NOMO-1 treated with dmso at 0.1 percent for 144 hours (cell line): ENCODE data around the gene LENG8.

Experiments used
- DNase-seq: peaks from one replicate; lab custom pipeline; 2025; ENCODE audit not compliant: unreplicated experiment; lab: John Stamatoyannopoulos, UW

LENG8 gene

DNA sequence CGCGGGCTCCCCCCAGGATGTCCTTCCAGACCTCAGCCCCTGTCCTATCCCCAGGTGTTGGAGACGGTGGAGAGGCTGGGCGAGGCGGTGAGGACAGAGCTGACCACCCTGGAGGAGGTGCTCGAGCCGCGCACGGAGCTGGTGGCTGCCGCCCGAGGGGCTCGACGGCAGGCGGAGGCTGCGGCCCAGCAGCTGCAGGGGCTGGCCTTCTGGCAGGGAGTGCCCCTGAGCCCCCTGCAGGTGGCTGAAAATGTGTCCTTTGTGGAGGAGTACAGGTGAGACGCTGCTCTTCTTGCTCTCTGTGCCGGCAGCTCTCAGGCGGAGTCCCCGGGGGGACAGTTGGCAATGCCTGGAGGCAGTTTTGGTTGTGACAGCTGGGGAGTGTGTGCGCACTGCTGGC lies 26.9 kb upstream of the LENG8 start:
- no peak for DNase-seq

DNA sequence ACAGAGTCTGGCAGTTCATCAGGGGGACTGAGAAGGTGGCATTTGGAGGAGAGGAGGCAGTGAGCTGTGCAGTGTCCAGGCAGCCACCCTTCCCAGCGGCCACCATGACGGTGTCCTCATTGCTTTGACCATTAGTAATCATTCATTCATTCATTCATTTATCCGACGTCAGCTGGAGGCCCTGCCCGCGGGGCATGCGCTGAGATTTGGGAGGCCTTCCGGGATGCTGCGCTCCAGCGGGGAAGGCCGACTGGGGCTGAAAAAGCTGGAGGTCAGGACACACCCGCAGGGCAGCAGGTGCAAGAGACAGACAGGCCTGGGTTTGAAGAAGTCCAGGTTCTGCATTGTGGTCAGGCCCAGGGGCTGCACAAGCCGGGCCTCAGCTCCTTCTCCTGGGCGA lies 24.8 kb upstream of the LENG8 start:
- DNase-seq = no peak

DNA sequence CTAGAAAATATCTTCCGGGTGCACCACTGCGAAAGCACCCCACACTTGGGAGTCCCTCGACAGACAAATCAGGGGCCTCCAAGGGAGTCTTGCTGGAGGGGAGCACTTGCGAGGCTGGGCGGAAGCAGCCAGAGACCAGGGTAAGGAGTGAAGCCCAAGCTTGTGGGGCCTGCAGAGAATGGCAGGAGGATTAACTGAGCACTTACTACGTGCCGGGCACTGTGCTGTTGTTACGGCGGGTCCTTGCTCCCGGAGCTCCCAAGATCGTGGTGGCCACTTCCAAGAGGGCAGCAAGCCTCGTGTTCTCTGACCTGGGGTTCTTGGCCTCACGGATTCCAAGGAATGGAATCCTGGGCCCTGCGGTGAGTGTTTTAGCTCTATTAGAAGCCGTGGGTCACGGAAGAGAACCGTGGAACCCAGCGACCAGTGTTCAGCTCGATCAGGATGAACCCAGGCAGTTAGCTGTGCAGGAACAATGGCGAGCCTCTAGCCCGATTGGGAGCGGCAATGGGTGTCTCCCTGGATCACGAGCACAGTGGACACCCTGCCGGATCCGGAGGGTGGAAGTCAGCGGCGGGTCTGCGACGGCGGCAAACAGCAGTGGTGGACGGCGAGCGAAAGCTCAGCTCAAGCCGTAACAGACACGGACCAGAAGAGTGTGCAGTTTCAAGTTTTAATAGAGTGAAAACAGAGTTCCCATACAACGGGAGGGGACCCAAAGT lies 24.2 kb upstream of the LENG8 start:
- no peak for DNase-seq

DNA sequence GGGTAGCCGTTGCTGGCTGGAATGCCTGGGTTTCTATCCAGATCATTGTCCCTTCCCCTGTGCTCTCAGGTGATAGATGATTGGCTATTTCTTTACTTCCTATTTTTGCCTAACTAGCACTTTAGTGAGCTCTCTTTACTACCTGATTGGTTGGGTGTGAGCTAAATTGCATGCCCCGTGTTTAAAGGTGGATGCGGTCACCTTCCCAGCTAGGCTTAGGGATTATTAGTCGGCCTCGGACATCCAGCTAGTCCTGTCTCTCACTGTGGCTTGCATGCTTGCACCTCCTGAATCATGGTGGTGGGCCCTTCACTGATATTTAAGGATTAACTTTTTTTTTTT lies 23.6 kb upstream of the LENG8 start:
- DNase-seq = no peak

DNA sequence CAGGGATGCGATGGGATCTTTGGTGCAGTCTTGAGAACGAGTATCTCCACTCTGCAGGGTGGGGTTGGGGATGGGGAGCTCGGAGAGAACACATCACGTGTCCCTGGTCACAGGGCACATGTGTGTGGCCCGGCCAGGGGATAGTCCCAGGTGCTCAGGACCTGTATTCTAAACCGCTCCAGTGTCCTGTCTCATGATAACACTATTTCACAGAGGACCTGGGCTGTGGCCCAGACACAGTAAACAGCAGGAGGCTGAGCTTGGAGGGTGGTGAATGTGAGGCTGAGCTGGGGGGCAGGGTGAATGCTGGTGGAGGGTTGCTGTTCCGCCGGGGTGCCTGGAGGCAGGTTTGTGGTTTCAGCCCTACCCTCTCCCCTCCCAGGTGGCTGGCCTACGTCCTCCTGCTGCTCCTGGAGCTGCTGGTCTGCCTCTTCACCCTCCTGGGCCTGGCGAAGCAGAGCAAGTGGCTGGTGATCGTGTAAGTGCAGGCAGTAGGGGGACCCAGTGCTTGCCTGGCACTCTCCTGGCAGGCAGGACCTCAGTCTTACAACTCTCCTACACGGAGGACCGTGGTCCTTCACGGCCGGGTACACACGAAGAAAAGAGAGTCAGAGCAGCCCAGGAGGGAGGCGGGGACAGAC lies 22.6 kb upstream of the LENG8 start:
- no peak for DNase-seq

DNA sequence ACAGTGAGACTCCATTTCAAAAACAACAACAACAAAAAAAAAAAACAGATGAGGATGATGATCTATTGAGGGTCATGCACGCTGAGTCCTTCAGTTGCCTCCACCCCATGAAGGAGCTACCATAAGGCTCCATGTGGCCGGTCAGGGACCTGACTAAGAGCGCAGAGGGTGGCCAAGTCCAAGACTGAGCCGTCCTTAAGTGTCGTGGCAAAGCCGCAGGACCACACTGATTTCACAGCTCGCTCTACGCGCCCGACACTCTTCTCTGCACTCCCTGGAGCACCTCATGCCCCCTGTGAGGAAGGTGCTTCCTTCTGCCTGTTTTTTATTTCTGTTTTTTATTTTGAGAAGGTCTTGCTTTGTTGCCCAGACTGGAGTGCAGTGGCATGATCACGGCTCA lies 21.4 kb upstream of the LENG8 start:
- no peak for DNase-seq

DNA sequence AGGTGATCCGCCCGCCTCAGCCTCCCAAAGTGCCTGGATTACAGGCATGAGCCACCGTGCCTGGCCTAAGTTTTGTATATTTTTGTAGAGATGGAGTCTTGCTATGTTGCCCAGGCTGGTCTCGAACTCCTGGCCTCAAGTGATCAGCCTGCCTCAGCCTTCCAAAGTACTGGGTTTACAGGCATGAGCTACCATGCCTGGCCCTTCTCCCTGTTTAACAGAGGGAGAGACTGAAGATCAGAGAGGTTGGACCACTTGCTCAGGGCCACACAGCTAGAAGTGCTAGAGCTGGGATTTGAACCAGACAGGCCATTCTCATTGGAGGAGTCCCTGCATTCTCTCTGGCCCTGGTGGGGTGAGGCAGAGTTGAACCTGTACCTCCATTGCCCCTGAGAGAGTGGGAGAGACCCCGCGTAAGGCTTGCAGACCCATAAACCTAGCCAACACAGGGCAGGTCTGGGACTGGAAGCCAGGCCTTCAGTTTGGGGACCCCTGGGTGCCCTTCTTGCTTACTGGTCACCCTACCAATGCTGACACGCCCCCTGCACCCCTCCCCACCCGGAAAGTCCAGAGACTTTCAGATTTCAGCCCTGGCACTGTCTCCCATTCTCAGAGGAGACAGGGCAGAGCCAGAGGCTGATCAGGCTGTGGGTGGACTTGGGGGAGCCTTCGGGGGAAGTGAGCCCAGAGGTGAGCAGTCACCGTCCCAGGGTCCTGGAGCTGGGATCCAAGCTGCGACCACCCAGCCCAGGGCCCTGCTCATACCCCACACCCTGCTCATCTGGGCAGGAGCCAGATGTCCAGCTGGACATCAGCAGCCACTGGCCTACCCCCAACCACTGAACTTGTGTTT lies 20.4 kb upstream of the LENG8 start:
- no peak for DNase-seq

DNA sequence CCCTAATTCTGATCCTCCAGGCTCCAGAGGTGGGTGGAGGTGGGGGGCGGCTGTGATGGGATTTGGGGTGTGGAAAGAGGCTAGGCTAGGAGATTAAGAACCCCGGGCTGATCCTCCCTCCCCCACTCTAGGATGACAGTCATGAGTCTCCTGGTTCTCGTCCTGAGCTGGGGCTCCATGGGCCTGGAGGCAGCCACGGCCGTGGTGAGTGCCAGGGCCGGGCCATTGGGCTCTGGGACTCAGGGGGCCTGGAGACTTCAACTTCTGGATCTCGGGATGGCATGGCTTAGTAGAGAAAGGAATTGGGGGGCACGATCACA lies 19.9 kb upstream of the LENG8 start:
- no peak for DNase-seq

DNA sequence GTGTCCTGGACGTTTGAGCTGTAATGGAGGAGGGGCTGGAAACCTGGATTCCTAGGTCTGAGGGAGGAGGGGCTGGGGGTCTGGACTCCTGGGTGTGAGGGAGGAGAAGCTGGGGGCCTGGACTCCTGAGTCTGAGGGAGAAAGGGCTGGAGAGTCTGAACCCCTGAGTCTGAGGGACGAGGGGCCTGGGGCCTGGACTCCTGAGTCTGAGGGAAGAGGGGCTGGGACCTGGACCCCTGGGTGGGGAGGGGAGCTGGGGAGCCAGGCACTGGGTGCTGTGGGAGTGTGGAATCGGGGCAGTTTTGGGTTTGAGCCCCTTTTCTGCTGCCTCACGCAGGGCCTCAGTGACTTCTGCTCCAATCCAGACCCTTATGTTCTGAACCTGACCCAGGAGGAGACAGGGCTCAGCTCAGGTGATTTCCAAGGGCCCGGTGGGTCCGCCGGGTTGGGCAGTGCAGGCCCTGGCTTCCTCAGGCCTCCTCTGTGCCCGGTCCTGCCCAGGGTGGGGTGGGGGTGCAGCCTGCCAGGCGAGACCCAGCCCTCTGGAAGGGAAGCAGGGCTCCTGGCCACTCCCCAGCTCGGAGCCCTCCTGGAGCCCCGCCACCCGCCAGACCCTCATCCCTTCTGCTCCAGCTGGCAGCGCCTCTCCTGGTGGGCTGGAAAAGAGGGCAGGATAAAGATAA lies 19.3 kb upstream of the LENG8 start:
- no peak for DNase-seq

DNA sequence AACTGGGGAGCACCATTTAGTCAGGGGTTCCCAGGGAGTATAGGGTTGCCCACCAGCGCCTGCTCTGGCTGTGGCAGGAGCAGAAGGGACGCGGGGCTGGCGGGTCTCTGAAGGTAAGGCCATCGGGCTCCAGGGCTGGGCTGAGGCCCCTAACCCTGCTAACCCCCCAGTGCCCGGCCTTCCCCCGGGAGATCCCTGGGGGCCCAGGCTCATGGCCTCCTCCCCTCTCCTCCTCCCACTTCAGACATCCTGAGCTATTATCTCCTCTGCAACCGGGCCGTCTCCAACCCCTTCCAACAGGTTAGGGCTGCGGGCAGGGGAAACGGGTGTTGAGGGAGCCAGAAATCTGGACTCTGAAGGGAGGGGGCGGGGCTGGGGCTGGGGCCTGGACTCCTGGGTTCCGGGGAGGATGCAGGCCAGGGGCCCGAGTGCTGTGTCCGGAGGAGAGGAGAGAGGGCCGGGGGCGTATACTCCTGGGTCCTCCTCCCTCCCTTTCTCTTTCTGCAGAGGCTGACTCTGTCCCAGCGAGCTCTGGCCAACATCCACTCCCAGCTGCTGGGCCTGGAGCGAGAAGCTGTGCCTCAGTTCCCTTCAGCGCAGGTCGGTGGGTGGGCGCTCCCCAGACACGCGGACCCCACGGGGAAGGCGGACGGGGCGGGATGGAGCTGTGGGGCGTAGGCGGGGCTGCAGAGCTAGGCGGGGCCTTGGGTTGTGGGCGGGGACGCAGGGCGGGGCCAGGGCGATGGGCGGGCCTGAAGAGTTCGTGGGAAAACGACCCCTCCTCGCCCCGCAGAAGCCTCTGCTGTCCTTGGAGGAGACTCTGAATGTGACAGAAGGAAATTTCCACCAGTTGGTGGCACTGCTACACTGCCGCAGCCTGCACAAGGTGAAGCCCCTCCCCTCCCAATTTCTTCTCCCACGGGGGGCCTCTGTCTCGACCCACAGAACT lies 18.4 kb upstream of the LENG8 start:
- DNase-seq = no peak

DNA sequence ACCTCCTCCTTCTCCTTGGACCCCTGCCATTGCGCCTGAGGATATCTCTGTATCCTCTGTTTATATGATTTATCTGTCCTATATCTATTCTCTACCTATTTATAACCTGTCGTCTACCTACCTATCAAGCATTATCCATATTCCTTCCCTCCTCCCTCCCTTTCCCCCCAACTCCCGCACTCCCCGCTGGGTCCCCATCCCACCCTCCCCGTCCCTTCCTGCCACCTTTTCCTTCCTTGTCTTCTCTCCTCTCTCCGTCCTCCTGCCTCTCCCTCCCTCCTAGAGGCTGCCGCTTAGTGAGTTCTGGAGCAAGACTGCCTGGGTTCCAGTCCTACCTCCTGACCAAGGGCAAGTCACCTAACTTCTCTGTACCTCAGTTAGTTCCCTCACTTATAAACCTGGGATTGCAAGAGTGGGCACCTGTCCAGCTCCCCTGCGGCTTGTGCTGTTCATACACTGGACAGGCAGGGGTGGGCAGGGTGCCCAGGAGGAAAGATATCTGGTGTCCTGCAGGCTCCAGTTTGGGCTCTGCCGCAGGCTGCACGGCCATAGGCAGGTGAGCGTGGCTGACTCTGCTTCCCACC lies 17.7 kb upstream of the LENG8 start:
- DNase-seq = no peak

DNA sequence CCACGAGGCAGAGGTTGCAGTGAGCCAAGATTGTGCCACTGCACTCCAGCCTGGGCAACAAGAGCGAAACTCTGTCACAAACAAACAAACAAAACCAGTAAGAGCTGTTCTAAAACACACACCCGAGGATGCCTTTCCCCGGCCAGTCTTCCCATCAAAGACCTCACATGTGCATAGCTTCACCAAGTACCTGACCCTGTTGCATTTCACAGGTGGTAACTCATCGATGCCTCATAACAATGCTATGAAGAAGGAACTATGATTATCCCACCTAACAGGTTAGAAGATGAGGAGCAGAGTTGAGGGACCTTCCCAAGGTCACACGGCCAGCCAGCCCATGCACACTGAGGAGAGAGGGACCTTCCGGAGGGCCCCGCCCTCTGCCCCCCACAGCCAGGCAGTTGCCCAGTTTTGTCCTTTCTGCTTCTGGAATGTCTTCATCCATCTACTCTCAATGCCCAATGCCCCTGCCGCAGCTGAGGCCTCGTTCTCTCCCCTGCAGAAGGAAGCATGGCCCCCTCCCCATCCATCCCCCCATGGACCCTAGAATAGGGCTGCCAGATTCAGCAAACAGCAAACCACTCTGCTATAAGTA lies 16.8 kb upstream of the LENG8 start:
- no peak for DNase-seq

DNA sequence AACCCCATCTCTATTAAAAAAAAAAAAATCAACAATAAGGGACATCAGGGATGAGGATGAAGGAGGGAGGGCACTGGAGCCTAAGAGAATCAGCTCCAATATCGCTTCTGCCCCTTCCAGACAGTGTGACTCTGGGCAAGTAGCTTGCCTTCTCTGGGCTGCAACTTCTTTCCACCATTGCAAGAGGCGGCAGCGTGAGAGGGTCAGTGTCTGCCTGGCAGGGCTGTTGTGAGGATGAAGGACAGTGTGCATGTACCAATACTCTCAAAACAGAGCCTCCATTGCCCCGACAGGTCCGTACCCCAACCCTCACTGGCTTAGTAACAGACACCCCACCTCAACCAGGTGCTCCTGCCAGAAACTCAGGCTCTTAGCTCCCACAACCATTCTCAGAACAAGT lies 15.3 kb upstream of the LENG8 start:
- no peak for DNase-seq

DNA sequence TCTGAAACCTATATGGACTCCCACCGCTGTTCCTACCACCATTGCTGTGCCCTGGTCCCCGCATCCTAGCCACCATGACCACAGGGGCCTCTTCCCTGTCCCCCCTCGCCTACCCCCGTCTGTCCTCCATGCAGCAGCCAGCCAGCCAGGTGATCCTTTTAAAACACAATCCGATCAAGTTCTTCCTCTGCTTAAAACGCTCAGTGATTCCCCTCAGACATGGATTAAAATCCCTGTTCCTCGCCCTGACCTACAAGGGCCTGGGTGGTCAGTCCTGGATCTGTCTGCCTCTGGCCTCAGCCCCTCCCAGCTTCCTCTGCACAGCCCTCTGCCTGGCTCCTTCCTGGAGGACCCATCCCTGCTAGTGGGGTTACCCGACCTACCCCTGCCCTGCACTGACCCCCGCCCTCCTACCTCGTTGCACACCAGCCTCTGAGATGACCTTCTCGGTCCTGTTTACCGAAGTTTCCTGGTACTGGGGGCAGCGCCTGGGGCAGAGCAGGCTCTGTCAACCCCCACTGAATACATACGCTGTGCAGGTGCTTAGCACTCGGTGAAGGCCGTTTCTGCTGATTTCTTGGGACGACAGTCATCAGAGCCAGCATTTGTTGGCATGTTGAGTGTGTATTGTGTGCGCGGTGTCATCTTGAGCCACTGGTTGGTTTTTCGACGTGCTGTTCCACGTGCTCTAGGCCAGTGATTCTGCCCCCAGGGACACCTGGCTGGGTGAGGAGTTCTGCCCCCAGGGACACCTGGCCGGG lies 14.7 kb upstream of the LENG8 start:
- no peak for DNase-seq

DNA sequence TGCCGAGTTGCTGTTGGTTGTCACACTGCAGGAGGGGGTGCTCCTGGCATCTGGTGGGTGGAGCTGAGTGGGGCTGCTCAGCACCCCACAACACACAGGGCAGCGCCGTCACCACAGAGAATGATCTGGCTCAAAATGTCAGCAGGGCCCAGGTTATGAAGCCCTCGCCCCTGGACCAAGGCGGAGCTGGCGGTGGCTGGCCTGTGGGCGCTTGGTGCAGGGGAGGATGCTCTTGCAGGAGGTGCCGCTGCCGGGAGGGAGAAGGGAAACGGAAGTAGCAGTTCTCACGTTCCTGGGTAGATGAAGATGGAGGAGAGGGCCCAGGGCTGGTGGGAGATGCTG lies 14.2 kb upstream of the LENG8 start:
- no peak for DNase-seq

DNA sequence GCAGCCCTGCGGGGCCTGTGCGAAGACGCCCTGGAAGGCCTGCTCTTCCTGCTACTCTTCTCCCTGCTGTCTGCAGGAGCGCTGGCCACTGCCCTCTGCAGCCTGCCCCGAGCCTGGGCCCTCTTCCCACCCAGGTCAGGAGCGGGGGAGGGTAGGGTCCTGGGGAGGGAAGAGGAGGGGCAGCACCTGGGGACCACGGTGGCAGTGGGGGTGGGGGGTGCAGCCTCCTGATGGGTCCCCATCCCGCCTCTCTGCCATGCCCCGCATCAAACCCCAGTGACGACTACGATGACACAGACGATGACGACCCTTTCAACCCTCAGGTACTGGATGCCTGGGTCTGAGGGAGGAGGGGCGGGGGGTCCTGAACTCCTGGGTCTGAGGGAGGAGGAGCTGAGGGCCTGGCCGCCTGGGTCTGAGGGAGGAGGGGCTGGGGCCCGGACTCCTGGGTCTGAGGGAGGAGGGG lies 13.4 kb upstream of the LENG8 start:
- DNase-seq = no peak

DNA sequence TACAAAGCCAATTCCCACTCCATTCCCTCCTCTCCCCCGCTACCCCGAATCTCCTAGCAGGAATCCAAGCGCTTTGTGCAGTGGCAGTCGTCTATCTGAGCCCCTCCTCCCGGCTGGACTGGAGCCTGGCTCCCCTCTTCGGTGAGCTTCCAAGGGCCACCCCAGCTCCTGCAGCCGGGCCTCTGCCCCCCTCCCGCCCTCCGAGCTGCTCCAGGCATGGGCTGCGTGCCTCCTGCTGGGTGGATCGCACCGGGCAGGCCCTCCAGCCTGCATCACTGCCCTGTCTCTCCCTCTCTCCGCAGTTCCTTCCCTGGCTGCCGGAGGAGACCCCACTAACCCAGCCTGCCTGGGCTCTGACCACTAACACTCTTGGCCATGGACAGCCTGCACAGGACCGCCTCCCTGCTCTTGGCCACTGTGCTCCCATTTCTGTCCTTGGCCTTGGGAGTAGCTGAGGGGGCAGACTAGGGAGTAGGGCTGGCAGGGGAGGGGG lies 12.9 kb upstream of the LENG8 start:
- DNase-seq = no peak

DNA sequence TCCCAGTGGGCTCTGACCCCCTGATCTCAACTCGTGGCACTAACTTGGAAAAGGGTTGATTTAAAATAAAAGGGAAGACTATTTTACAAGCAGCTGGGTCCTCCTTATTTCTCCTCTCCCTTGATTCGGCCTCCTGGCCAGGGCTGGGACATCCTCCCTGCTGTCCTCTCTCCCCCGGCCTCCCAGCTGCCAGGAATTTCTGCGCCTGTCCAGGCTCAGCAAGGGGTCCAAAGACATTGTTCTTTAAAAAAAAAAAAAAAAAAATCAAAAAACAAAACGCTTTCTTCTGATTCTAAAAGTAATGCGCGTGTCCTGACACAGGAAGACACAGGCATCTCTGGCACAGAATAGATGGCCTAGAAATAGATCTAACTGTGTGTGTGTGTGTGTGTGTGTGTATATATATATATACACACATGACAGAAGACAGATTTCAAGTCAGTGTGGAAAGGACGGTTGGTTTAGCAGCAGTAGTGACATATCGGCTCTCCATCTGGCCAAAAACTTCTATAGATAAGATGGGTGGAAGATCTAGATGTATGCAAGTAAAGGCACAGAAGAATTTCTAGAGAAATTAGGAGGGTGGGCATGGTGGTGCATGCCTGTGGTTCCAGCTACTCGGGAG lies 12.3 kb upstream of the LENG8 start:
- no peak for DNase-seq
